Neuron (in vitro differentiated cells): ENCODE results near the gene ABCA2.

ENCODE experiments used
- H2AFZ ChIP-seq: one replicate; pipeline ENCODE4 v1.6.1; 2013; ENCODE audit warnings: low read depth, mild to moderate bottlenecking, inconsistent platforms, low read length, moderate library complexity
- H3K27me3 ChIP-seq: one replicate; pipeline ENCODE4 v1.6.1; 2013; ENCODE audit warnings: low read length; ENCODE audit not compliant: insufficient read depth
- H3K36me3 ChIP-seq: one replicate; pipeline ENCODE4 v1.6.1; 2013; ENCODE audit warnings: low read length; ENCODE audit not compliant: insufficient read depth
- H3K4me1 ChIP-seq: one replicate; pipeline ENCODE4 v1.6.1; 2013; ENCODE audit warnings: low read length; ENCODE audit not compliant: insufficient read depth
- H3K4me3 ChIP-seq: 2 replicates; pipeline ENCODE4 v1.5.1; 2013; ENCODE audit warnings: mild to moderate bottlenecking, low read length, moderate library complexity
- H3K9me3 ChIP-seq: one replicate; pipeline ENCODE4 v1.6.1; 2013; ENCODE audit warnings: low read length

ABCA2 gene

GRCh38 chr9:136981588-136982231 lies 46.3 kb downstream of the ABCA2 start:
- no peaks in the 10 kb centered on the region for H3K4me1 ChIP-seq
- H3K4me3 ChIP-seq = no peak overlapping the region
- H3K27me3 ChIP-seq = peaks cover 50% of the 10 kb centered on the region
- H3K36me3 ChIP-seq = no peaks in the 10 kb centered on the region
- no peaks in the 10 kb centered on the region for H3K9me3 ChIP-seq
- H2AFZ ChIP-seq = no peak overlapping the region

GRCh38 chr9:136980669-136981478 lies 47.2 kb downstream of the ABCA2 start:
- no peaks in the 10 kb centered on the region for H3K36me3 ChIP-seq
- no peak overlapping the region for H2AFZ ChIP-seq
- H3K9me3 ChIP-seq = no peaks in the 10 kb centered on the region
- H3K4me1 ChIP-seq = no peaks in the 10 kb centered on the region
- no peak overlapping the region for H3K4me3 ChIP-seq
- H3K27me3 ChIP-seq = peaks cover 55% of the 10 kb centered on the region

GRCh38 chr9:136979769-136980587 lies 48.1 kb downstream of the ABCA2 start:
- no peaks in the 10 kb centered on the region for H3K36me3 ChIP-seq
- H3K9me3 ChIP-seq = peaks cover 4% of the 10 kb centered on the region
- no peak overlapping the region for H2AFZ ChIP-seq
- no peaks in the 10 kb centered on the region for H3K4me1 ChIP-seq
- H3K4me3 ChIP-seq = no peak overlapping the region
- peaks cover 61% of the 10 kb centered on the region for H3K27me3 ChIP-seq

GRCh38 chr9:136978865-136979544 lies 49.0 kb downstream of the ABCA2 start:
- Histone ChIP-seq H3K4me1 (no peaks in the 10 kb centered on the region), H3K4me3 (no peak overlapping the region), H3K27me3 (peaks cover 66% of the 10 kb centered on the region), H2AFZ (no peak overlapping the region), H3K36me3 (no peaks in the 10 kb centered on the region), H3K9me3 (peaks cover 5% of the 10 kb centered on the region)

- Histone ChIP-seq H3K27me3 (peaks cover 66% of the 10 kb centered on the region), H3K4me1 (no peaks in the 10 kb centered on the region)
These were observed 49.8 kb downstream of the ABCA2 start for GRCh38 chr9:136978073-136978864.

GRCh38 chr9:136977649-136978072 lies 50.4 kb downstream of the ABCA2 start:
- no peak overlapping the region for H2AFZ ChIP-seq
- H3K27me3 ChIP-seq = peaks cover 67% of the 10 kb centered on the region
- H3K4me3 ChIP-seq = no peak overlapping the region
- H3K36me3 ChIP-seq = no peaks in the 10 kb centered on the region
- no peaks in the 10 kb centered on the region for H3K4me1 ChIP-seq
- H3K9me3 ChIP-seq = peaks cover 5% of the 10 kb centered on the region

More at GRCh38 chr9:136978073-136978864, 49.8 kb downstream of the ABCA2 start:
- H3K36me3 ChIP-seq = no peaks in the 10 kb centered on the region
- H3K9me3 ChIP-seq = peaks cover 5% of the 10 kb centered on the region
- H3K4me3 ChIP-seq = no peak overlapping the region
- no peak overlapping the region for H2AFZ ChIP-seq

GRCh38 chr9:136977223-136977622 lies 50.8 kb downstream of the ABCA2 start, which contains the start of gene PTGDS:
PTGDS (plus strand) TSS chr9:136977504; CDS start chr9:136977579, 75 bp downstream.
- Histone ChIP-seq H3K36me3 (no peaks in the 10 kb centered on the region), H3K4me3 (no peak within 1 kb of the TSS), H3K27me3 (peaks cover 66% of the 10 kb centered on the region), H2AFZ (no peak within 1 kb of the TSS), H3K4me1 (no peaks in the 10 kb centered on the region), H3K9me3 (peaks cover 5% of the 10 kb centered on the region)

GRCh38 chr9:136975644-136976043 lies 52.4 kb downstream of the ABCA2 start:
- no peak overlapping the region for H3K4me3 ChIP-seq
- H3K4me1 ChIP-seq = no peaks in the 10 kb centered on the region
- no peak overlapping the region for H2AFZ ChIP-seq
- no peaks in the 10 kb centered on the region for H3K36me3 ChIP-seq
- peaks cover 72% of the 10 kb centered on the region for H3K27me3 ChIP-seq
- peaks cover 5% of the 10 kb centered on the region for H3K9me3 ChIP-seq

- peaks cover 5% of the 10 kb centered on the region for H3K9me3 ChIP-seq
- no peak overlapping the region for H3K4me3 ChIP-seq
- peaks cover 78% of the 10 kb centered on the region for H3K27me3 ChIP-seq
- H3K36me3 ChIP-seq = no peaks in the 10 kb centered on the region
- H2AFZ ChIP-seq = no peak overlapping the region
- H3K4me1 ChIP-seq = no peaks in the 10 kb centered on the region
These were observed 53.1 kb downstream of the ABCA2 start for GRCh38 chr9:136974817-136975535.

GRCh38 chr9:136973618-136974617 lies 54.1 kb downstream of the ABCA2 start:
- Histone ChIP-seq H3K4me1 (no peaks in the 10 kb centered on the region), H3K27me3 (peaks cover 70% of the 10 kb centered on the region), H2AFZ (no peak overlapping the region), H3K9me3 (peaks cover 5% of the 10 kb centered on the region), H3K4me3 (no peak overlapping the region), H3K36me3 (no peaks in the 10 kb centered on the region)

GRCh38 chr9:136972743-136973142 lies 55.3 kb downstream of the ABCA2 start:
- Histone ChIP-seq H3K4me3 (no peak overlapping the region), H3K4me1 (no peaks in the 10 kb centered on the region)

More at GRCh38 chr9:136972743-136973142, 55.3 kb downstream of the ABCA2 start:
- Histone ChIP-seq H3K27me3 (peaks cover 64% of the 10 kb centered on the region), H2AFZ (no peak overlapping the region), H3K36me3 (no peaks in the 10 kb centered on the region), H3K9me3 (peaks cover 5% of the 10 kb centered on the region)
